NCI-H82 (cell line): ENCODE results near the gene C1orf105.
"Not testable (repeated sequence)": the region's sequence is repeated elsewhere in the genome, so short reads cannot be mapped to it uniquely, and the experiment has no call there.

Experiments used
- DNase-seq: peaks from one replicate; lab custom pipeline; 2025; lab: John Stamatoyannopoulos, UW

Gene C1orf105

GRCh38 chr1:172429331-172430127, 9.0 kb downstream of the C1orf105 start:
- DNase-seq: peak; percentile 73

- no peak for DNase-seq
These were observed 9.6 kb downstream of the C1orf105 start for GRCh38 chr1:172430128-172430454.

GRCh38 chr1:172431204-172431603, 10.7 kb downstream of the C1orf105 start:
- DNase-seq: no peak

GRCh38 chr1:172431721-172432192, 11.3 kb downstream of the C1orf105 start:
- no peak for DNase-seq

GRCh38 chr1:172437183-172437582, 16.7 kb downstream of the C1orf105 start:
- DNase-seq: not testable (repeated sequence)

GRCh38 chr1:172442404-172442803, 21.9 kb downstream of the C1orf105 start:
- no peak for DNase-seq

GRCh38 chr1:172442843-172443565, 22.5 kb downstream of the C1orf105 start:
- no peak for DNase-seq

GRCh38 chr1:172443666-172444453, 23.4 kb downstream of the C1orf105 start, which contains the start of gene PIGC:
Gene PIGC, minus strand, starts transcription at chr1:172444069. Its CDS starts 1,447 bp downstream, at chr1:172442622.
- DNase-seq: peak; percentile 96

- no peak for DNase-seq
These were observed 26.1 kb downstream of the C1orf105 start for GRCh38 chr1:172446547-172446946.

- no peak for DNase-seq
These were observed 27.2 kb downstream of the C1orf105 start for GRCh38 chr1:172447641-172448040.

GRCh38 chr1:172448995-172449584, 28.6 kb downstream of the C1orf105 start:
- no peak for DNase-seq

- DNase-seq: peak; percentile 74
These were observed 29.4 kb downstream of the C1orf105 start for GRCh38 chr1:172449585-172450523.

GRCh38 chr1:172450524-172450885, 30.0 kb downstream of the C1orf105 start:
- no peak for DNase-seq

- DNase-seq: no peak
These were observed 30.5 kb downstream of the C1orf105 start for GRCh38 chr1:172451002-172451443.

- peak; percentile 23 for DNase-seq
These were observed 32.2 kb downstream of the C1orf105 start for GRCh38 chr1:172452536-172453152.

GRCh38 chr1:172453153-172453545, 32.7 kb downstream of the C1orf105 start:
- DNase-seq: no peak

- no peak for DNase-seq
These were observed 33.1 kb downstream of the C1orf105 start for GRCh38 chr1:172453607-172454006.

- DNase-seq: no peak
These were observed 35.0 kb downstream of the C1orf105 start for GRCh38 chr1:172455451-172455850.

- no peak for DNase-seq
These were observed 35.9 kb downstream of the C1orf105 start for GRCh38 chr1:172456344-172456769.

- no peak for DNase-seq
These were observed 37.1 kb downstream of the C1orf105 start for GRCh38 chr1:172457479-172458130.
